Uterus (tissue), 4 donors: ENCODE measurements around the gene RPS6KL1. TPM values are rescaled to one million over a fixed set of nuclear protein-coding genes. Genes with fewer than 3 reads are reported as not detected.

Experiments used
- DNase-seq, 2 donors: peaks; one replicate each; pipeline ENCODE4 v3.0.0-alpha.2; 2019 to 2020
- H3K27ac ChIP-seq, 2 donors: fragments of 200-600 bp; sonication (generic); 1 replicate in 1 of 2; 2 replicates in 1 of 2; pipeline ENCODE4 v1.5.1; 2016 to 2018
- H3K27me3 ChIP-seq, 2 donors: fragments of 200-600 bp; sonication (generic); one replicate each; pipeline ENCODE4 v1.5.1; 2018 to 2019; ENCODE audit warnings: control low read depth in 1 of 2
- H3K36me3 ChIP-seq, 2 donors: fragments of 200-600 bp; sonication (generic); one replicate each; pipeline ENCODE4 v1.5.1; 2019; ENCODE audit warnings: control low read depth in 1 of 2
- H3K4me1 ChIP-seq, 2 donors: fragments of 200-600 bp; sonication (generic); one replicate each; pipeline ENCODE4 v1.5.1; 2018 to 2019; ENCODE audit warnings: control low read depth in 1 of 2
- H3K4me3 ChIP-seq, 2 donors: fragments of 200-600 bp; sonication (generic); 1 replicate in 1 of 2; 2 replicates in 1 of 2; pipeline ENCODE4 v1.5.1; 2018 to 2019; ENCODE audit warnings: mild to moderate bottlenecking in 1 of 2
- H3K9me3 ChIP-seq, 2 donors: fragments of 200-600 bp; sonication (generic); one replicate each; pipeline ENCODE4 v1.5.1; 2019; ENCODE audit warnings: control low read depth in 1 of 2
- CTCF ChIP-seq, 4 experiments: fragments of 200-600 bp in 2 of 4; fragments of 450-650 bp in 2 of 4; sonication (generic) in 2 of 4; IDR thresholded peaks; one replicate each; pipeline ENCODE4 v1.5.1; 2016 to 2019; ENCODE audit warnings: antibody characterized with exemption in 4 of 4, mild to moderate bottlenecking in 2 of 4, moderate library complexity in 1 of 4
- POLR2A ChIP-seq, 2 donors: fragments of 450-650 bp; IDR thresholded peaks; one replicate each; pipeline ENCODE4 v1.6.1; 2016; ENCODE audit warnings: antibody characterized with exemption in 2 of 2, mild to moderate bottlenecking in 1 of 2, moderate library complexity in 1 of 2
- intact Hi-C: fragments of 100-400 bp; cut with DNase I; formaldehyde crosslinking; loops from one replicate; pipeline ENCODE4 v1.15.1; 2023; ENCODE audit warnings: low total_unique reads
- total RNA-seq, 4 donors: library from RNA; depleted of rRNA in 3 of 4; stranded (reverse); fragments of >200 nt in 3 of 4; gene quantifications; one replicate each; pipeline versions ENCODE4 v1.1.0 to v1.2.4, GENCODE V29; 2014 to 2023
- donor health status: DM: yes; HTN: yes; CAD: no.

RPS6KL1 gene
- total RNA-seq, 4 donors from 2014 or later = 0.26 to 11.1 (median 3.0) TPM; not detected in 1

DNA sequence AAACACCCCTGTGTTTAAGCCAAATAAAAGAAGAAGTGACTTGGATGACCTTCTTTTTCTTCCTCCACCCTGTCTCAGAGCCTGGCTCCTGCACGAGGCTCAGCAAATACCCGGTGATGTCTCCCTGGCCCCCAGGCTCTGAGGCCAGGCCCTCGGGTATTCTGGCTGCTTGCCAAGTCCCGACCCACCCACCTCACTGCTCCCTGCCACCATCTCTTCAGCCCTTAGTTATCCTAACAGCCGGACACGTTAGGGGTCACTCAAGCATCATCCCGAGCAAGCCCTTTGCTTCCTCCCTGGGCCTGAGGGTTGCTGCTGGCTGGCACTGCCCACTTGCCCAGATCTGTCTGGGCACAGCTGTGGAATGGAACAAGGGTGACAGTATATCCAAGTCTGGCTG lies 7.2 kb downstream of the RPS6KL1 start:
- H3K4me3 ChIP-seq = no peak overlapping the region
- no peak for DNase-seq
- H3K4me1 ChIP-seq = peaks cover 0 to 6% of the 10 kb centered on the region in 2 donors
- H3K27ac ChIP-seq = peak overlapping the region; percentile 51 to 61
- H3K9me3 ChIP-seq = no peaks in the 10 kb centered on the region
- intact Hi-C loops = no loop called here
- H3K36me3 ChIP-seq = no peaks in the 10 kb centered on the region
- H3K27me3 ChIP-seq = no peaks in the 10 kb centered on the region
- no peak for TF ChIP-seq CTCF (IDR thresholded peaks at IDR 0.05)
- TF ChIP-seq POLR2A (IDR thresholded peaks at IDR 0.05) = no peak

- Histone ChIP-seq H3K36me3 (no peaks in the 10 kb centered on the region), H3K27me3 (no peaks in the 10 kb centered on the region), H3K27ac (peak overlapping the region; percentile 51 to 61), H3K4me1 (peaks cover 0 to 6% of the 10 kb centered on the region in 2 donors), H3K9me3 (no peaks in the 10 kb centered on the region), H3K4me3 (no peak overlapping the region)
- TF ChIP-seq POLR2A (IDR thresholded peaks at IDR 0.05) (no peak), CTCF (IDR thresholded peaks at IDR 0.05) (no peak)
- intact Hi-C loops = no loop called here
- no peak for DNase-seq
These were observed 7.6 kb downstream of the RPS6KL1 start for GRCh38 chr14:74915426-74915825.

DNA sequence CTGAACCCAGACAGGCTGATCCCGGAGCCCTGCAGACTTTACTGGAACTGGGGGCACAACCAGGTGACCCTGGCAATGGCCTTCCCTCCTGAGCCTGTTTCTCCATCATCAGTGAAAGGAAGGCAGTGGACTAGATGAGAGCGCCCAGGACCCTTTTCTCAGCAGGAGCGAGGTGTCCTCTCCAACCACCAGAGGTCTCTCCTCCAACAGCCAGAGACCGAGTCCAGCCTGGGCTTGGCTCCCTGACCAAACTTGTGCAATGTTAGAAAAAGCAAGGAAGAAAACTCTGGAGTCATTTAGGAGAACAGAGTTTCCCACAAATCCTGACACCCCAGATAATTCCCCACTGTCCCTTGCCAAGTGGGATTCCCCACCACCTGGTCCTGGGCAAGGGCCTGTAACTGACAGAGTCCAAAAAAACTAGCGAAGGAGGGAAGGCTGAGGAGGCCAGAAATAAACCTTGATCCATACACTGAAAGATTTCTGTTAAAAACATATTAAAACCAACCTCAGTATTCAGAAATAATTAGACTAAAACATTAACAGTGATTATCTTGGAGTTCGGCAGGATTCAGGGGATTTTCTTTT lies 9.0 kb downstream of the RPS6KL1 start:
- Histone ChIP-seq H3K27ac (peak overlapping the region; percentile 60 to 66), H3K4me3 (no peak overlapping the region), H3K9me3 (no peaks in the 10 kb centered on the region), H3K27me3 (no peaks in the 10 kb centered on the region), H3K4me1 (peaks cover 0 to 6% of the 10 kb centered on the region in 2 donors), H3K36me3 (no peaks in the 10 kb centered on the region)
- peak; percentile 77 to 79 for DNase-seq
- TF ChIP-seq CTCF (IDR thresholded peaks at IDR 0.05) = peak; percentile 46 to 73 (median 72)
- TF ChIP-seq POLR2A (IDR thresholded peaks at IDR 0.05) = no peak
- intact Hi-C loops = no loop called here

DNA sequence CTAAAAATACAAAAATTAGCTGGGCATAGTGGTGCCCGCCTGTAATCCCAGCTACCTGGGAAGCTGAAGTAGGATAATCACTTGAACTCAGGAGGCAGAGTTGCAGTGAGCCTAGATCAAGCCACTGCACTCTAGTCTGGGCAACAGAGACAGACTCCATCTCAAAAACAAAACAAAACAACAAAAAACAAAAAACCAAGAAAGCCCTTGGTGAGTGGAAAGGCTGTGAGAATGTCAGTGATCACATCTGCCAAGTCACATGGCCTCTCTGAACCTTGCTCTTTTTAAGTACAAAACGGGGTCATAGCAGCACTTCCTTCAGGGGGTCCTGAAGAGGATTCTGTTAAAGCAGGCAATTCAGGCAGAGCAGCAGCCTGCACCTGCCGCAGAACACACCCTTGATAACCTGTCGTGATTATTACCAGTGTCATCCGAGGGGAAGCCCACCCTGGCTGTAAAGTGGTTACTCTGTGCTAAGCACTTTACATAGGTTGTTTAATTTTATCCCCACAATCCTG lies 9.6 kb downstream of the RPS6KL1 start:
- Histone ChIP-seq H3K36me3 (no peaks in the 10 kb centered on the region), H3K27ac (no peak overlapping the region), H3K9me3 (no peaks in the 10 kb centered on the region), H3K27me3 (no peaks in the 10 kb centered on the region), H3K4me1 (peaks cover 0 to 5% of the 10 kb centered on the region in 2 donors), H3K4me3 (no peak overlapping the region)
- no peak for TF ChIP-seq POLR2A (IDR thresholded peaks at IDR 0.05)
- no peak for TF ChIP-seq CTCF (IDR thresholded peaks at IDR 0.05)
- intact Hi-C loops = no loop called here
- no peak for DNase-seq

DNA sequence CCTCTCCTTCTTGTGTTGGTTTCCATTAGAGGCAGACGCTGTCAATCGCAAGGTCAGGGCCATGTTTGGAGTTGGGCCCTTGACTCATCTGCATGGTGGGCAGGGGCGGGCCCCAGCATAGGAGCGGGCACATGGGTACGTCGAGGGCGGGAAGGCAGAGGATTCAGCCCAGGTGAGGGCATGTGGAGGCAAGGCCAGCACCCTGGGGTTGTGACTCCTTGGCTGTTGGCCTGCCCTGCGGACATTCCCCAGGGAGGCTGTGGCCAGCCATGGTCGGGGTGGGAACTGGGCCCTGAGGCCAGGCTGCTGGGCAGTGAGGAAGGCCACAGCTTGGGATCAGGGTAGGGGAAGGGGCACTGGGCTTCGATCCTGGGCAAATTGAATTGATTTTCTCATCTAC lies 10.3 kb downstream of the RPS6KL1 start:
- no peak overlapping the region for H3K27ac ChIP-seq
- peaks cover 0 to 4% of the 10 kb centered on the region in 2 donors for H3K4me1 ChIP-seq
- no peaks in the 10 kb centered on the region for H3K36me3 ChIP-seq
- H3K9me3 ChIP-seq = no peaks in the 10 kb centered on the region
- intact Hi-C loops = no loop called here
- no peak overlapping the region for H3K4me3 ChIP-seq
- DNase-seq = no peak
- no peaks in the 10 kb centered on the region for H3K27me3 ChIP-seq
- no peak for TF ChIP-seq POLR2A (IDR thresholded peaks at IDR 0.05)
- no peak for TF ChIP-seq CTCF (IDR thresholded peaks at IDR 0.05)
